HepG2 (cell line): ENCODE measurements around the gene TRIM66. TPM values are rescaled to one million over a fixed set of nuclear protein-coding genes. Genes with fewer than 3 reads are reported as not detected.

Experiments
- ATAC-seq: fragments of 200-7000 bp; cut with Tn5 transposase; 3 replicates; pipeline ENCODE4 v1.9.1; 2020; ENCODE audit warnings: mild to moderate bottlenecking, moderate library complexity
- BruUV-seq: library from RNA; stranded (reverse); fragments of 400-500 nt; replicated peaks from 2 replicates; lab custom pipeline; 2021; lab: Mats Ljungman, UMichigan
- CTCF ChIA-PET: fragments of 300-600 bp; formaldehyde crosslinking; extraction: SDS; loops from one replicate; lab custom pipeline; 2021; ENCODE audit warnings: low total read pairs, inconsistent platforms, low intra/inter-chr PET ratio; lab: Yijun Ruan, JAX
- POLR2A ChIA-PET: fragments of 350-600 bp; sonication (Branson Sonifier 250); formaldehyde crosslinking; loops from one replicate; lab custom pipeline; 2020; ENCODE audit warnings: antibody characterized with exemption, inconsistent platforms; lab: Yijun Ruan, JAX
- DNase-seq: peaks from one replicate; pipeline ENCODE4 v3.0.0-alpha.2; 2015; ENCODE audit warnings: low spot score
- FAIRE-seq: peaks from 3 replicates; lab custom pipeline; 2011; peaks lifted over from hg19 to GRCh38; lab: Jason Lieb, UNC
- H2AFZ ChIP-seq: one replicate; pipeline ENCODE4 v1.6.1; 2011; ENCODE audit warnings: low read length, inconsistent platforms
- H3K27ac ChIP-seq: fragments of 300-600 bp; 3 replicates; pipeline ENCODE4 v1.8.0; 2011; ENCODE audit warnings: mixed run types, mild to moderate bottlenecking, mixed read lengths, low read length, inconsistent platforms; ENCODE audit not compliant: insufficient read depth; ENCODE audit errors: extremely low read length
- H3K27me3 ChIP-seq, 2 experiments: fragments of 200-600 bp in 1 of 2; 2 replicates in 1 of 2; 3 replicates in 1 of 2; pipeline versions ENCODE4 v1.6.0 to v1.8.0; 2011; ENCODE audit warnings: low read length in 2 of 2, mild to moderate bottlenecking in 2 of 2, moderate library complexity in 2 of 2, inconsistent platforms in 1 of 2; ENCODE audit not compliant: insufficient read depth in 2 of 2, control insufficient read depth in 1 of 2
- H3K36me3 ChIP-seq, 2 experiments: fragments of 200-600 bp in 1 of 2; replicated peaks in 1 of 2; 2 replicates in 1 of 2; 3 replicates in 1 of 2; pipeline versions ENCODE4 v1.5.1 to v1.8.0; 2011; ENCODE audit warnings: low read length in 2 of 2, inconsistent platforms in 1 of 2; ENCODE audit not compliant: insufficient read depth in 2 of 2, control insufficient read depth in 1 of 2
- H3K4me1 ChIP-seq: 2 replicates; pipeline ENCODE4 v1.5.1; 2012; ENCODE audit warnings: low read length, inconsistent platforms; ENCODE audit not compliant: insufficient read depth
- H3K4me2 ChIP-seq: 2 replicates; pipeline ENCODE4 v1.6.0; 2011; ENCODE audit warnings: low read depth, low read length, inconsistent platforms
- H3K4me3 ChIP-seq, 3 experiments: fragments of 200-600 bp in 1 of 3; sonication (generic), shearing (Covaris generic) in 1 of 3; replicated peaks in 1 of 3; 2 replicates each; pipeline ENCODE4 v1.5.1; 2011 to 2016; ENCODE audit warnings: low read length in 3 of 3, inconsistent platforms in 2 of 3, low read depth in 2 of 3, mild to moderate bottlenecking in 2 of 3, control low read depth in 1 of 3, mixed read lengths in 1 of 3; ENCODE audit not compliant: insufficient read depth in 1 of 3
- H3K79me2 ChIP-seq: one replicate; pipeline ENCODE4 v1.6.1; 2011; ENCODE audit warnings: low read length, inconsistent platforms; ENCODE audit not compliant: insufficient read depth
- H3K9ac ChIP-seq: 2 replicates; pipeline ENCODE4 v1.6.0; 2011; ENCODE audit warnings: mild to moderate bottlenecking, low read depth, low read length, inconsistent platforms; ENCODE audit not compliant: insufficient read depth
- H3K9me3 ChIP-seq: 2 replicates; pipeline ENCODE4 v1.5.1; 2012; ENCODE audit warnings: mild to moderate bottlenecking, low read length
- H4K20me1 ChIP-seq: 2 replicates; pipeline ENCODE4 v1.6.0; 2011; ENCODE audit warnings: inconsistent platforms, mild to moderate bottlenecking, low read length, moderate library complexity; ENCODE audit not compliant: insufficient read depth
- BCL6 ChIP-seq: IDR thresholded peaks from 2 replicates; pipeline ENCODE4 v1.6.1; 2016; ENCODE audit warnings: missing genetic modification reagents, missing compliant biosample characterization
- ZNF7 ChIP-seq: IDR thresholded peaks from 2 replicates; pipeline ENCODE4 v1.6.1; 2016; ENCODE audit warnings: missing biosample characterization, missing genetic modification reagents
- WGBS: methylation state at CpG from one replicate; pipeline ENCODE4 v1.1.6; 2017; ENCODE audit warnings: low lambda C conversion rate; 5-methylcytosine and 5-hydroxymethylcytosine counted together
- in situ Hi-C: cut with HindIII; loops from 2 replicates; pipeline ENCODE4 v1.10.0; 2017; ENCODE audit warnings: low pct_unique_long_range_greater_than_20kb; ENCODE audit not compliant: extremely low pct_ligation_motif_present
- intact Hi-C: fragments of 100-400 bp; cut with micrococcal nuclease; formaldehyde crosslinking; loops from one replicate; pipeline ENCODE4 v1.10.0; 2022; ENCODE audit not compliant: unreplicated experiment
- polyA plus RNA-seq, 8 experiments: library from polyadenylated mRNA; depleted of rRNA in 3 of 8; stranded (reverse) in 7 of 8; unstranded in 1 of 8; fragments of >200 nt; fragmentation: Illumina TruSeq in 4 of 8; extraction: Trizol in 4 of 8; gene quantifications; 2 replicates each; pipeline versions ENCODE4 v1.2.1 to v1.2.3, GENCODE V29; 2011 to 2016; ENCODE audit warnings: low read depth in 4 of 8, missing spikeins in 1 of 8, mixed read lengths in 1 of 8; ENCODE audit not compliant: insufficient read depth in 1 of 8
- total RNA-seq, 5 experiments: library from RNA; depleted of rRNA; stranded (reverse); fragments of >200 nt; fragmentation: Illumina TruSeq; extraction: Trizol; gene quantifications; 2 replicates each; pipeline ENCODE4 v1.2.3, GENCODE V29; 2016; ENCODE audit warnings: low read depth in 1 of 5

TRIM66 gene
- total and polyA plus RNA-seq, 2 of the 13 experiments (the other 11 are each of a cell fraction or from before 2014, with no cell fraction given) = 4.9 to 6.1 TPM

DNA sequence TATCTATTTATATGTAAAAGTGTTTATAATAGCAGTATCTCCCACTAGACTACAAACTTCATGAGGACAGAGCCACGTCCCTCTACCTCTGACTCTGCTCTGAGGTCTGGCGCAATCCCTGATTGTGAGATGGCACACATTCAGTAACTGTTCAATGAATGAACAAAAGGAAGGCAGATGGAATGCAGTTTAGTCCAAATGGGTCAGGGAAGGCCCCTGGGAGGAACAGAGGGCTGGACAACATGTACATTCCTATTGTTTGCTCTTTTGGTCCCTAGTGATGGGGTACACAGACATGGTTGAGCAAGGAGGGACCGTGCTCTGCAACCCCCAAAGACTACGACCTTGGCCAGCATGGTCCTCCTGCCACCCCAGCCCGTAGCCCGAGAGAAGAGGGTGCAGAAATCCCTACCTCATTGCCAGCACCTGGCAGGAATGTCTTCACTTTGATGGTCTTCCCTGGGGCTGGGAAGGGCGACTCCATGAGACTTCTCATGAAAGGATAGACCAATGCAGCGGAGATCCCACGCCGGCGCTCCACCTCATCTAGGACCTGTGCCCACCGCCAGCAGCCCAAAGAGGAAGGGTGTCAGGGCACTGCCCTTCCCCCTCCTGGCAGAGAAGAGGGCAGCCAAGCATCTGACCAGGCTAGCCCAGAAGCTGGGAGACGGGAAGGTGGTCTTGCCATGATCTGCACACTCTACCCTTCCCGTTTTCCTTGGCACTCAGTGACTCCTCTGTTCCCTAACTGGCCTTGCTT, 24.4 kb upstream of the TRIM66 start:
- over 99% methylated on average over 11 of the region's 14 CpGs for whole genome bisulfite sequencing
- Histone ChIP-seq H3K79me2 (no peaks in the 10 kb centered on the region), H3K9me3 (no peaks in the 10 kb centered on the region), H3K4me3 (no peak overlapping the region), H3K4me2 (no peak overlapping the region), H3K27me3 (no peaks in the 10 kb centered on the region), H3K36me3 (peaks cover 6 to 23% of the 10 kb centered on the region in 2 experiments; a peak in 3 of 5 replicates), H3K27ac (no peak overlapping the region), H3K4me1 (no peaks in the 10 kb centered on the region), H3K9ac (no peak overlapping the region), H2AFZ (no peak overlapping the region), H4K20me1 (no peaks in the 10 kb centered on the region)
- ChIA-PET POLR2A (no interaction called here), CTCF (no interaction called here)
- FAIRE-seq = no peak
- in situ Hi-C loops = no loop called here
- no TSS peak for BruUV-seq
- no peak for DNase-seq
- no peak for TF ChIP-seq BCL6 (CRISPR knock-in tag)
- intact Hi-C loops = no loop called here
- no peak for ATAC-seq

DNA sequence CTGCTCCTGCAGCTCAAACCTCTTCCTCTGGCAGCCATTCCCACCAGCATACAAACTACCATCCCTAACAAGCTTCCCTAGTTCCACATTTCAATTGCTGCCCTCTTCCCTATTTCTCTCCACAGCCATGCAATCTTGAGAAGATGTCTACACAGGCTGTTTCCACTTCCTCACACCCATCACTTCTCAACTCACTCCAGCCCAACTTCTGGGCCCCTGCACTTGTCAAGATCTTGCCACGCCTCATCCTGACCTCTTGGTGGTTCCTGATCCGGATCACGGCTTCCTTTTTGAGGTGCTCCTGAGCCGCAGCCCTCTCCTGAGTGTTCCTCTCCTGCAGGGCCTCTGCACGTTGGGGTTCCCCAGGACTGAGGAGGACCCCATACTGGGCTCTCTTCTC, 22.7 kb upstream of the TRIM66 start:
- CTCF ChIA-PET = no interaction called here
- H3K79me2 ChIP-seq = no peaks in the 10 kb centered on the region
- DNase-seq = no peak
- H4K20me1 ChIP-seq = no peaks in the 10 kb centered on the region
- 100% methylated on average over 5 of the region's 5 CpGs for WGBS
- no peak for ATAC-seq
- H3K4me3 ChIP-seq = no peak overlapping the region
- no peak overlapping the region for H3K4me2 ChIP-seq
- H2AFZ ChIP-seq = no peak overlapping the region
- H3K9ac ChIP-seq = no peak overlapping the region
- intact Hi-C loops (no loop called here), in situ Hi-C loops (no loop called here)
- TF ChIP-seq ZNF7 (CRISPR knock-in tag) = no peak
- no peak for FAIRE-seq
- no peaks in the 10 kb centered on the region for H3K9me3 ChIP-seq
- H3K36me3 ChIP-seq = peaks cover 6 to 23% of the 10 kb centered on the region in 2 experiments; a peak in 3 of 5 replicates
- BruUV-seq = no TSS peak
- no peak overlapping the region for H3K27ac ChIP-seq
- H3K27me3 ChIP-seq = no peaks in the 10 kb centered on the region
- POLR2A ChIA-PET = no interaction called here
- peaks cover 8% of the 10 kb centered on the region for H3K4me1 ChIP-seq
